ENCODE measurements around the gene SIPA1L3. TPM values are rescaled to one million over a fixed set of nuclear protein-coding genes. Genes with fewer than 3 reads are reported as not detected.

Gene SIPA1L3
- total and polyA plus RNA-seq, 10 of the 15 experiments (the other 5 are each of a cell fraction or from before 2014, with no cell fraction given): 0.24 to 66.2 (median 19.1) TPM

- no peaks in the 10 kb centered on the region for H3K4me1 ChIP-seq (ENCODE audit: control insufficient read depth, insufficient read depth, low read length)
- no peak overlapping the region for H3K4me2 ChIP-seq (ENCODE audit: control insufficient read depth, insufficient read depth)
- H2AFZ ChIP-seq (ENCODE audit: control insufficient read depth, low read depth, low read length): no peak overlapping the region
- ChIA-PET POLR2A (no interaction called here), CTCF (interaction anchor here (0.9 to 5.6 kb wide), 3 partner anchors 14 to 155 kb away, joined by 3 to 74 read pairs (median 3); partner anchors contain the start of genes CATSPERG and FAM98C), SMC1A (ENCODE audit: uncharacterized antibody, unreplicated experiment) (no interaction called here), RAD21 (ENCODE audit: unreplicated experiment) (no interaction called here)
- H3K4me3 ChIP-seq: no peak overlapping the region
- TF ChIP-seq MLLT1 (IDR thresholded peaks at IDR 0.05) (no peak), NFXL1 (IDR thresholded peaks at IDR 0.05; ENCODE audit: borderline replicate concordance) (no peak), YY1 (IDR thresholded peaks at IDR 0.05; ENCODE audit: low read depth, low read length) (no peak), CHD2 (IDR thresholded peaks at IDR 0.05; ENCODE audit: borderline replicate concordance, low read depth, low read length) (no peak), ZNF384 (IDR thresholded peaks at IDR 0.05; ENCODE audit: borderline replicate concordance, low read depth, low read length) (no peak)
- ATAC-seq (no peak), DNase-seq (ENCODE audit: low read depth, low spot score) (no peak), FAIRE-seq (no peak)
- no peaks in the 10 kb centered on the region for H4K20me1 ChIP-seq (ENCODE audit: control insufficient read depth, insufficient read depth)
- H3K36me3 ChIP-seq (ENCODE audit: control insufficient read depth in 2 of 2, insufficient read depth in 2 of 2, low read length in 1 of 2): no peaks in the 10 kb centered on the region
- no peaks in the 10 kb centered on the region for H3K9me3 ChIP-seq (replicated peaks; ENCODE audit: control insufficient read depth, insufficient read depth, low read length)
- WGBS (ENCODE audit: insufficient coverage, insufficient replicate concordance, low lambda C conversion rate, missing lambda C conversion rate): 56% methylated on average over 9 of the region's 9 CpGs
- no peak overlapping the region for H3K27ac ChIP-seq (ENCODE audit: control insufficient read depth, insufficient read depth)
- in situ Hi-C loops (cut with MboI) (no loop called here), intact Hi-C loops (cut with micrococcal nuclease; ENCODE audit: unreplicated experiment) (no loop called here)
- no peaks in the 10 kb centered on the region for H3K79me2 ChIP-seq (ENCODE audit: control insufficient read depth, insufficient read depth, low read length)
- no TSS peak for BruUV-seq (replicated peaks)
- H3K27me3 ChIP-seq (replicated peaks in 1 of 2; ENCODE audit: control insufficient read depth in 2 of 2, insufficient read depth in 2 of 2, low read length in 1 of 2): no peaks in the 10 kb centered on the region
- H3K9ac ChIP-seq (ENCODE audit: control insufficient read depth, insufficient read depth, low read length): no peak overlapping the region
Measured at GRCh38 chr19:38247734-38248268, 340.8 kb downstream of the SIPA1L3 start.

GRCh38 chr19:38248421-38248820 lies 341.4 kb downstream of the SIPA1L3 start:
- in situ Hi-C loops (cut with MboI) (no loop called here), intact Hi-C loops (cut with micrococcal nuclease; ENCODE audit: unreplicated experiment) (no loop called here)
- Histone ChIP-seq H4K20me1 (ENCODE audit: control insufficient read depth, insufficient read depth) (no peaks in the 10 kb centered on the region), H3K27me3 (replicated peaks in 1 of 2; ENCODE audit: control insufficient read depth in 2 of 2, insufficient read depth in 2 of 2, low read length in 1 of 2) (no peaks in the 10 kb centered on the region), H3K79me2 (ENCODE audit: control insufficient read depth, insufficient read depth, low read length) (no peaks in the 10 kb centered on the region), H3K36me3 (ENCODE audit: control insufficient read depth in 2 of 2, insufficient read depth in 2 of 2, low read length in 1 of 2) (no peaks in the 10 kb centered on the region), H3K9me3 (replicated peaks; ENCODE audit: control insufficient read depth, insufficient read depth, low read length) (no peaks in the 10 kb centered on the region), H3K4me1 (ENCODE audit: control insufficient read depth, insufficient read depth, low read length) (no peaks in the 10 kb centered on the region), H2AFZ (ENCODE audit: control insufficient read depth, low read depth, low read length) (no peak overlapping the region), H3K4me2 (ENCODE audit: control insufficient read depth, insufficient read depth) (no peak overlapping the region), H3K9ac (ENCODE audit: control insufficient read depth, insufficient read depth, low read length) (no peak overlapping the region), H3K27ac (ENCODE audit: control insufficient read depth, insufficient read depth) (no peak overlapping the region), H3K4me3 (no peak overlapping the region)
- SMC1A ChIA-PET (ENCODE audit: uncharacterized antibody, unreplicated experiment): no interaction called here
- DNase-seq (ENCODE audit: low read depth, low spot score) (no peak), ATAC-seq (no peak), FAIRE-seq (no peak)
- BruUV-seq (replicated peaks): no TSS peak
- TF ChIP-seq TCF7 (IDR thresholded peaks at IDR 0.05; ENCODE audit: borderline replicate concordance) (no peak), MEF2B (IDR thresholded peaks at IDR 0.05; ENCODE audit: partially characterized antibody, poor library complexity, severe bottlenecking) (no peak), CBFB (IDR thresholded peaks at IDR 0.05; ENCODE audit: low read depth) (no peak), MYC (IDR thresholded peaks at IDR 0.05; ENCODE audit: insufficient read depth, insufficient read length, insufficient replicate concordance, low read length, severe bottlenecking) (no peak), MXI1 (IDR thresholded peaks at IDR 0.05; ENCODE audit: low read depth, low read length) (no peak), ESRRA (IDR thresholded peaks at IDR 0.05; ENCODE audit: low read length) (no peak), SRF (IDR thresholded peaks at IDR 0.05; ENCODE audit: low read depth in 2 of 2, low read length in 2 of 2) (no peak)
- TF ChIP-seq, protein P1, sequence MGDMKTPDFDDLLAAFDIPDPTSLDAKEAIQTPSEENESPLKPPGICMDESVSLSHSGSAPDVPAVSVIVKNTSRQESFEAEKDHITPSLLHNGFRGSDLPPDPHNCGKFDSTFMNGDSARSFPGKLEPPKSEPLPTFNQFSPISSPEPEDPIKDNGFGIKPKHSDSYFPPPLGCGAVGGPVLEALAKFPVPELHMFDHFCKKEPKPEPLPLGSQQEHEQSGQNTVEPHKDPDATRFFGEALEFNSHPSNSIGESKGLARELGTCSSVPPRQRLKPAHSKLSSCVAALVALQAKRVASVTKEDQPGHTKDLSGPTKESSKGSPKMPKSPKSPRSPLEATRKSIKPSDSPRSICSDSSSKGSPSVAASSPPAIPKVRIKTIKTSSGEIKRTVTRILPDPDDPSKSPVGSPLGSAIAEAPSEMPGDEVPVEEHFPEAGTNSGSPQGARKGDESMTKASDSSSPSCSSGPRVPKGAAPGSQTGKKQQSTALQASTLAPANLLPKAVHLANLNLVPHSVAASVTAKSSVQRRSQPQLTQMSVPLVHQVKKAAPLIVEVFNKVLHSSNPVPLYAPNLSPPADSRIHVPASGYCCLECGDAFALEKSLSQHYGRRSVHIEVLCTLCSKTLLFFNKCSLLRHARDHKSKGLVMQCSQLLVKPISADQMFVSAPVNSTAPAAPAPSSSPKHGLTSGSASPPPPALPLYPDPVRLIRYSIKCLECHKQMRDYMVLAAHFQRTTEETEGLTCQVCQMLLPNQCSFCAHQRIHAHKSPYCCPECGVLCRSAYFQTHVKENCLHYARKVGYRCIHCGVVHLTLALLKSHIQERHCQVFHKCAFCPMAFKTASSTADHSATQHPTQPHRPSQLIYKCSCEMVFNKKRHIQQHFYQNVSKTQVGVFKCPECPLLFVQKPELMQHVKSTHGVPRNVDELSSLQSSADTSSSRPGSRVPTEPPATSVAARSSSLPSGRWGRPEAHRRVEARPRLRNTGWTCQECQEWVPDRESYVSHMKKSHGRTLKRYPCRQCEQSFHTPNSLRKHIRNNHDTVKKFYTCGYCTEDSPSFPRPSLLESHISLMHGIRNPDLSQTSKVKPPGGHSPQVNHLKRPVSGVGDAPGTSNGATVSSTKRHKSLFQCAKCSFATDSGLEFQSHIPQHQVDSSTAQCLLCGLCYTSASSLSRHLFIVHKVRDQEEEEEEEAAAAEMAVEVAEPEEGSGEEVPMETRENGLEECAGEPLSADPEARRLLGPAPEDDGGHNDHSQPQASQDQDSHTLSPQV (IDR thresholded peaks at IDR 0.05): no peak
- RAD21 ChIA-PET (ENCODE audit: unreplicated experiment): no interaction called here
- 50% methylated on average over 7 of the region's 7 CpGs for WGBS (ENCODE audit: insufficient coverage, insufficient replicate concordance, low lambda C conversion rate, missing lambda C conversion rate)
- CTCF ChIA-PET: interaction anchor here (0.9 to 1.2 kb wide), 2 partner anchors 14 to 154 kb away, joined by 3 read pairs; partner anchors contain the start of gene FAM98C
- POLR2A ChIA-PET: no interaction called here

Data from GM12878 (cell line).